ENCODE measurements around the gene NSMCE3. TPM values are rescaled to one million over a fixed set of nuclear protein-coding genes. Genes with fewer than 3 reads are reported as not detected.

NSMCE3 gene
- total RNA-seq, 1 experiment from 2014 or later: 14.6 TPM

GRCh38 chr15:29278436-29279105 is 8.9 kb upstream of the NSMCE3 start:
- no peak overlapping the region for H3K27ac ChIP-seq (ENCODE audit: low read length)
- no peaks in the 10 kb centered on the region for H3K79me2 ChIP-seq (ENCODE audit: low read length)
- no peaks in the 10 kb centered on the region for H4K20me1 ChIP-seq (ENCODE audit: insufficient read depth, low read depth, low read length)
- H3K9me2 ChIP-seq (replicated peaks; ENCODE audit: insufficient read depth, low read length): no peaks in the 10 kb centered on the region
- no peaks in the 10 kb centered on the region for H3K4me1 ChIP-seq (ENCODE audit: low read length)
- no peaks in the 10 kb centered on the region; the same call in 1 of the 2 replicates for H3K27me3 ChIP-seq (ENCODE audit: low read length)
- no peak overlapping the region for H3K4me3 ChIP-seq (ENCODE audit: low read length)
- H2AFZ ChIP-seq (ENCODE audit: low read length): no peak overlapping the region
- no peak for DNase-seq
- H3K4me2 ChIP-seq (ENCODE audit: low read depth, low read length, poor library complexity, severe bottlenecking): no peak overlapping the region
- H3K9me3 ChIP-seq (ENCODE audit: low read length): peaks cover 3% of the 10 kb centered on the region; the same call in 1 of the 2 replicates
- H3K36me3 ChIP-seq (ENCODE audit: insufficient read depth, low read length): no peaks in the 10 kb centered on the region
- no peak overlapping the region for H3K9ac ChIP-seq (ENCODE audit: low read length)

DNA sequence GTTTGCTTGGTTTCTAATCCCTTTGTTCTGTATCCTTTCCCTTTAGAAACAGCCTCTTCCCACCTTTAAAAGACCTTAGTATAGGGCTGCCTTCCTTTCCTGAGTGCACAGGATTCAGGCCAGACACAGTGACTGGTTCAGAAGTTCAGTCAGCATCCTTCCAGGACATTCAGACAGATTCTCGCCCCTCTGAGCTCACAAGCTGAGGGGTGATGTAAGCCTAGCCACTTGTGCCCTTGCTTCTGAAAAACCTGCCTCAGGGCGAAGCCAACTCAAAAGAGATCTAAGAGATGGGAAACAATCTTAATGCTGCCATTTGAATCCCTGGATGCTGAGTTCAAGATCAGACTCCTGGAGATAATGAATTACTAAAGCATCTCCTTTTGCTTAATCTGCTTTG is 6.7 kb upstream of the NSMCE3 start:
- H3K27me3 ChIP-seq (ENCODE audit: low read length): no peaks in the 10 kb centered on the region
- no peak overlapping the region for H3K4me2 ChIP-seq (ENCODE audit: low read depth, low read length, poor library complexity, severe bottlenecking)
- no peaks in the 10 kb centered on the region; the same call in 1 of the 2 replicates for H3K9me3 ChIP-seq (ENCODE audit: low read length)
- H3K36me3 ChIP-seq (ENCODE audit: insufficient read depth, low read length): no peaks in the 10 kb centered on the region
- H3K9ac ChIP-seq (ENCODE audit: low read length): no peak overlapping the region
- H3K79me2 ChIP-seq (ENCODE audit: low read length): no peaks in the 10 kb centered on the region
- H3K4me3 ChIP-seq (ENCODE audit: low read length): no peak overlapping the region
- no peaks in the 10 kb centered on the region for H4K20me1 ChIP-seq (ENCODE audit: insufficient read depth, low read depth, low read length)
- no peak overlapping the region for H3K27ac ChIP-seq (ENCODE audit: low read length)
- no peaks in the 10 kb centered on the region for H3K4me1 ChIP-seq (ENCODE audit: low read length)
- no peaks in the 10 kb centered on the region for H3K9me2 ChIP-seq (replicated peaks; ENCODE audit: insufficient read depth, low read length)
- DNase-seq: no peak
- no peak overlapping the region for H2AFZ ChIP-seq (ENCODE audit: low read length)

- Histone ChIP-seq H3K4me3 (ENCODE audit: low read length) (no peak overlapping the region), H3K36me3 (ENCODE audit: insufficient read depth, low read length) (no peaks in the 10 kb centered on the region), H3K4me2 (ENCODE audit: low read depth, low read length, poor library complexity, severe bottlenecking) (no peak overlapping the region), H3K79me2 (ENCODE audit: low read length) (no peaks in the 10 kb centered on the region), H3K9me2 (replicated peaks; ENCODE audit: insufficient read depth, low read length) (no peaks in the 10 kb centered on the region), H3K27ac (ENCODE audit: low read length) (no peak overlapping the region), H4K20me1 (ENCODE audit: insufficient read depth, low read depth, low read length) (no peaks in the 10 kb centered on the region), H3K27me3 (ENCODE audit: low read length) (no peaks in the 10 kb centered on the region), H2AFZ (ENCODE audit: low read length) (no peak overlapping the region), H3K4me1 (ENCODE audit: low read length) (peaks cover 4% of the 10 kb centered on the region), H3K9me3 (ENCODE audit: low read length) (no peaks in the 10 kb centered on the region), H3K9ac (ENCODE audit: low read length) (no peak overlapping the region)
- DNase-seq: no peak
Measured at GRCh38 chr15:29275855-29276254, 6.2 kb upstream of the NSMCE3 start.

- Histone ChIP-seq H3K9me2 (replicated peaks; ENCODE audit: insufficient read depth, low read length) (no peaks in the 10 kb centered on the region), H3K9ac (ENCODE audit: low read length) (no peak overlapping the region), H3K79me2 (ENCODE audit: low read length) (no peaks in the 10 kb centered on the region), H3K27me3 (ENCODE audit: low read length) (no peaks in the 10 kb centered on the region), H3K27ac (ENCODE audit: low read length) (no peak overlapping the region), H2AFZ (ENCODE audit: low read length) (no peak overlapping the region), H3K4me3 (ENCODE audit: low read length) (no peak overlapping the region), H3K36me3 (ENCODE audit: insufficient read depth, low read length) (no peaks in the 10 kb centered on the region), H3K9me3 (ENCODE audit: low read length) (no peaks in the 10 kb centered on the region), H3K4me1 (ENCODE audit: low read length) (peaks cover 10% of the 10 kb centered on the region), H3K4me2 (ENCODE audit: low read depth, low read length, poor library complexity, severe bottlenecking) (no peak overlapping the region), H4K20me1 (ENCODE audit: insufficient read depth, low read depth, low read length) (no peaks in the 10 kb centered on the region)
- no peak for DNase-seq
Measured at GRCh38 chr15:29274946-29275345, 5.3 kb upstream of the NSMCE3 start.

- Histone ChIP-seq H3K36me3 (ENCODE audit: insufficient read depth, low read length) (no peaks in the 10 kb centered on the region), H3K4me3 (ENCODE audit: low read length) (no peak overlapping the region), H3K27ac (ENCODE audit: low read length) (no peak overlapping the region), H3K27me3 (ENCODE audit: low read length) (no peaks in the 10 kb centered on the region), H3K9ac (ENCODE audit: low read length) (no peak overlapping the region), H4K20me1 (ENCODE audit: insufficient read depth, low read depth, low read length) (peaks cover 5% of the 10 kb centered on the region; the same call in 1 of the 2 replicates), H3K79me2 (ENCODE audit: low read length) (peaks cover 10% of the 10 kb centered on the region), H3K9me2 (replicated peaks; ENCODE audit: insufficient read depth, low read length) (no peaks in the 10 kb centered on the region), H3K4me1 (ENCODE audit: low read length) (peaks cover 27% of the 10 kb centered on the region), H3K4me2 (ENCODE audit: low read depth, low read length, poor library complexity, severe bottlenecking) (no peak overlapping the region), H3K9me3 (ENCODE audit: low read length) (no peaks in the 10 kb centered on the region), H2AFZ (ENCODE audit: low read length) (no peak overlapping the region)
- DNase-seq: no peak
Measured at GRCh38 chr15:29272219-29272618, 2.6 kb upstream of the NSMCE3 start.

- Histone ChIP-seq H4K20me1 (ENCODE audit: insufficient read depth, low read depth, low read length) (peaks cover 5% of the 10 kb centered on the region; the same call in 1 of the 2 replicates), H3K4me3 (ENCODE audit: low read length) (peak overlapping the region; percentile 91), H3K27me3 (ENCODE audit: low read length) (no peaks in the 10 kb centered on the region), H2AFZ (ENCODE audit: low read length) (peak overlapping the region; percentile 64), H3K36me3 (ENCODE audit: insufficient read depth, low read length) (no peaks in the 10 kb centered on the region), H3K4me1 (ENCODE audit: low read length) (peaks cover 27% of the 10 kb centered on the region), H3K27ac (ENCODE audit: low read length) (peak overlapping the region; percentile 90), H3K9me3 (ENCODE audit: low read length) (no peaks in the 10 kb centered on the region), H3K79me2 (ENCODE audit: low read length) (peaks cover 10% of the 10 kb centered on the region), H3K9me2 (replicated peaks; ENCODE audit: insufficient read depth, low read length) (no peaks in the 10 kb centered on the region), H3K4me2 (ENCODE audit: low read depth, low read length, poor library complexity, severe bottlenecking) (peak overlapping the region; percentile 77), H3K9ac (ENCODE audit: low read length) (peak overlapping the region; percentile 87)
- DNase-seq: no peak
Measured at GRCh38 chr15:29270976-29271375, 1.4 kb upstream of the NSMCE3 start.

DNA sequence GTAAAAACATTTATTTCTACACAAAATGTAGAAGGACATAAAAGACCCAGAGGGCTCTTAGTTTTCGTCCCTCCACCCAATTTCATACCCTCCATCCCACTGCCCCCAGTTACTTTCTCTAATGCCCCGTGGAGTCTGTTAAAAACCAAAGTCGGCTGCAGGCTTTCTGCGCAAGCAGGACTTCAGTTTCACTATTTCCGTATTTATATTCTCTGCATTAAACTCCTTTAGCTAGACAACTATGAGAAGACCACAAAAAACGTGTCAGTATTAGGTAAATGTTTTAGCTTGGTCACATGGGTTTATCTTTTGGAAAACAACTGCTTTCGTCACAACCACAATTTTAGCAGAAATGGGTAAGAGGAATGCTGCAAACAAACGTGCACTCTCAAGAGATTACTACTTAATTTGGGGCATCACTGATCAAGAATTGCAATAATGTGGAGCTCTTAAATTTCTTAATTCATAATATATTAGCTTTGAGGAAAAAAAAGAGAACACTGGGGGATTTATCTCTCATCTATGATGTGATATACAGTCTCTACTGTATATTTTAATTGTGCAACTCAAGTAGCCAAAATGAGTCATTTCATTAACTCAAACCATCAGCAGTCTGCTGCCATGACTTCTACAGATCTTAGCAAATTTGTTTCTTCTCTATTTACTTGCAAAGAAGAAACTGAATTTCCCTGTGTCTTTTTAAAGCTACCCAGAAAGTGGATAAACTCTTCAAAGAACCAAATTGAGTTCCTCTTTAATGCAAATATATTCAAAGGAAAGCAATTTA is 740 bp upstream of the NSMCE3 start:
- H4K20me1 ChIP-seq (ENCODE audit: insufficient read depth, low read depth, low read length): peaks cover 5% of the 10 kb centered on the region; the same call in 1 of the 2 replicates
- peaks cover 27% of the 10 kb centered on the region for H3K4me1 ChIP-seq (ENCODE audit: low read length)
- peak overlapping the region; percentile 64 for H2AFZ ChIP-seq (ENCODE audit: low read length)
- DNase-seq: peak; percentile 61
- peak overlapping the region; percentile 91 for H3K4me3 ChIP-seq (ENCODE audit: low read length)
- peak overlapping the region; percentile 77 for H3K4me2 ChIP-seq (ENCODE audit: low read depth, low read length, poor library complexity, severe bottlenecking)
- H3K9ac ChIP-seq (ENCODE audit: low read length): peak overlapping the region; percentile 87
- no peaks in the 10 kb centered on the region for H3K36me3 ChIP-seq (ENCODE audit: insufficient read depth, low read length)
- no peaks in the 10 kb centered on the region for H3K9me2 ChIP-seq (replicated peaks; ENCODE audit: insufficient read depth, low read length)
- peaks cover 10% of the 10 kb centered on the region for H3K79me2 ChIP-seq (ENCODE audit: low read length)
- H3K27me3 ChIP-seq (ENCODE audit: low read length): no peaks in the 10 kb centered on the region
- H3K27ac ChIP-seq (ENCODE audit: low read length): peak overlapping the region; percentile 90
- H3K9me3 ChIP-seq (ENCODE audit: low read length): no peaks in the 10 kb centered on the region

- Histone ChIP-seq H2AFZ (ENCODE audit: low read length) (peak overlapping the region; percentile 64), H3K9ac (ENCODE audit: low read length) (peak overlapping the region; percentile 87), H3K4me3 (ENCODE audit: low read length) (peak overlapping the region; percentile 91), H3K27ac (ENCODE audit: low read length) (peak overlapping the region; percentile 90; the same call in 1 of the 2 replicates), H3K36me3 (ENCODE audit: insufficient read depth, low read length) (no peaks in the 10 kb centered on the region), H3K79me2 (ENCODE audit: low read length) (peaks cover 10% of the 10 kb centered on the region), H3K4me1 (ENCODE audit: low read length) (peaks cover 27% of the 10 kb centered on the region), H3K9me3 (ENCODE audit: low read length) (no peaks in the 10 kb centered on the region), H3K9me2 (replicated peaks; ENCODE audit: insufficient read depth, low read length) (no peaks in the 10 kb centered on the region), H3K27me3 (ENCODE audit: low read length) (no peaks in the 10 kb centered on the region), H4K20me1 (ENCODE audit: insufficient read depth, low read depth, low read length) (peaks cover 5% of the 10 kb centered on the region; the same call in 1 of the 2 replicates), H3K4me2 (ENCODE audit: low read depth, low read length, poor library complexity, severe bottlenecking) (peak overlapping the region; percentile 77)
- peak; percentile 60 for DNase-seq
Measured at GRCh38 chr15:29268706-29269484, 727 bp downstream of the NSMCE3 start.
